PC-3 (cell line): ENCODE measurements around the gene TMC6. TPM values are rescaled to one million over a fixed set of nuclear protein-coding genes. Genes with fewer than 3 reads are reported as not detected.
"Not testable (repeated sequence)": the region's sequence is repeated elsewhere in the genome, so short reads cannot be mapped to it uniquely, and the experiment has no call there.

Experiments
- ATAC-seq: fragments of 200-7000 bp; cut with Tn5 transposase; 2 replicates; pipeline ENCODE4 v1.9.1; 2020; ENCODE audit warnings: mild to moderate bottlenecking, moderate library complexity
- BruUV-seq: library from RNA; stranded (reverse); fragments of 400-500 nt; replicated peaks from 2 replicates; lab custom pipeline; 2021; lab: Mats Ljungman, UMichigan
- CTCF ChIA-PET: fragments of 300-600 bp; sonication (Branson Sonifier 250); formaldehyde crosslinking; loops from one replicate; lab custom pipeline; 2022; ENCODE audit warnings: antibody characterized with exemption; lab: Charles Lee
- POLR2A ChIA-PET: fragments of 300-600 bp; sonication (Branson Sonifier 250); formaldehyde crosslinking; loops from one replicate; lab custom pipeline; 2022; ENCODE audit warnings: antibody characterized with exemption; ENCODE audit not compliant: unreplicated experiment; lab: Charles Lee
- DNase-seq: peaks from one replicate; pipeline ENCODE4 v3.0.0-alpha.2; 2015
- H2AFZ ChIP-seq: fragments of 300-600 bp; sonication (generic); 2 replicates; pipeline ENCODE4 v1.6.0; 2016; ENCODE audit warnings: antibody characterized with exemption, low read length
- H3F3A ChIP-seq: fragments of 300-600 bp; sonication (generic); one replicate; pipeline ENCODE4 v1.6.0; 2017; ENCODE audit warnings: antibody characterized with exemption, low read length, control low read depth, mild to moderate bottlenecking; ENCODE audit not compliant: unreplicated experiment
- H3K27ac ChIP-seq: fragments of 300-600 bp; sonication (generic); 2 replicates; pipeline ENCODE4 v1.5.1; 2016; ENCODE audit warnings: mild to moderate bottlenecking, low read length
- H3K27me3 ChIP-seq: fragments of 300-600 bp; sonication (generic); 2 replicates; pipeline ENCODE4 v1.6.1; 2016; ENCODE audit warnings: low read length, mixed read lengths
- H3K36me3 ChIP-seq: fragments of 300-600 bp; sonication (generic); 2 replicates; pipeline ENCODE4 v1.6.1; 2016; ENCODE audit warnings: low read depth, mixed run types, low read length, mixed read lengths
- H3K4me1 ChIP-seq: fragments of 300-600 bp; sonication (generic); 2 replicates; pipeline ENCODE4 v1.5.1; 2016; ENCODE audit warnings: low read length; ENCODE audit not compliant: insufficient read depth
- H3K4me2 ChIP-seq: fragments of 300-600 bp; sonication (generic); 2 replicates; pipeline ENCODE4 v1.6.0; 2016; ENCODE audit warnings: low read length
- H3K4me3 ChIP-seq: fragments of 300-600 bp; sonication (generic); 2 replicates; pipeline ENCODE4 v1.5.1; 2016; ENCODE audit warnings: mild to moderate bottlenecking, low read length, mixed read lengths
- H3K79me2 ChIP-seq: fragments of 300-600 bp; sonication (generic); 2 replicates; pipeline ENCODE4 v1.6.1; 2017; ENCODE audit warnings: low read length, mixed read lengths
- H3K9ac ChIP-seq: fragments of 300-600 bp; sonication (generic); 2 replicates; pipeline ENCODE4 v1.6.0; 2016; ENCODE audit warnings: mild to moderate bottlenecking, low read length
- H3K9me2 ChIP-seq: fragments of 300-600 bp; sonication (generic); replicated peaks from 2 replicates; pipeline ENCODE4 v1.6.1; 2016; ENCODE audit warnings: mixed run types, low read length, mixed read lengths
- H3K9me3 ChIP-seq: fragments of 300-600 bp; sonication (generic); 2 replicates; pipeline ENCODE4 v1.6.1; 2016; ENCODE audit warnings: low read length, mixed read lengths
- H4K20me1 ChIP-seq: fragments of 300-600 bp; sonication (generic); 2 replicates; pipeline ENCODE4 v1.6.1; 2016; ENCODE audit warnings: low read length, mixed read lengths
- CTCF ChIP-seq: fragments of 300-600 bp; sonication (generic); conservative IDR thresholded peaks from 2 replicates; pipeline ENCODE4 v1.5.1; 2017; ENCODE audit warnings: antibody characterized with exemption, low read depth, mild to moderate bottlenecking, low read length
- EZH2 ChIP-seq: fragments of 300-600 bp; sonication (generic); IDR thresholded peaks from one replicate; pipeline ENCODE4 v1.6.1; 2017; ENCODE audit warnings: antibody characterized with exemption, mild to moderate bottlenecking, low read length; ENCODE audit not compliant: unreplicated experiment
- EZH2phosphoT487 ChIP-seq: fragments of 300-600 bp; sonication (generic); IDR thresholded peaks from 2 replicates; pipeline ENCODE4 v1.6.1; 2018; ENCODE audit warnings: mild to moderate bottlenecking, antibody characterized with exemption, low read length, borderline replicate concordance
- intact Hi-C: fragments of 100-400 bp; cut with micrococcal nuclease; formaldehyde crosslinking; loops from 2 replicates; pipeline ENCODE4 v1.9.0; 2023
- total RNA-seq: library from RNA; depleted of rRNA; stranded (reverse); fragments of >200 nt; gene quantifications from 2 replicates; pipeline ENCODE4 v1.2.3, GENCODE V29; 2014

Gene TMC6
- total RNA-seq, 1 experiment from 2014 or later, result 97.3 TPM

DNA sequence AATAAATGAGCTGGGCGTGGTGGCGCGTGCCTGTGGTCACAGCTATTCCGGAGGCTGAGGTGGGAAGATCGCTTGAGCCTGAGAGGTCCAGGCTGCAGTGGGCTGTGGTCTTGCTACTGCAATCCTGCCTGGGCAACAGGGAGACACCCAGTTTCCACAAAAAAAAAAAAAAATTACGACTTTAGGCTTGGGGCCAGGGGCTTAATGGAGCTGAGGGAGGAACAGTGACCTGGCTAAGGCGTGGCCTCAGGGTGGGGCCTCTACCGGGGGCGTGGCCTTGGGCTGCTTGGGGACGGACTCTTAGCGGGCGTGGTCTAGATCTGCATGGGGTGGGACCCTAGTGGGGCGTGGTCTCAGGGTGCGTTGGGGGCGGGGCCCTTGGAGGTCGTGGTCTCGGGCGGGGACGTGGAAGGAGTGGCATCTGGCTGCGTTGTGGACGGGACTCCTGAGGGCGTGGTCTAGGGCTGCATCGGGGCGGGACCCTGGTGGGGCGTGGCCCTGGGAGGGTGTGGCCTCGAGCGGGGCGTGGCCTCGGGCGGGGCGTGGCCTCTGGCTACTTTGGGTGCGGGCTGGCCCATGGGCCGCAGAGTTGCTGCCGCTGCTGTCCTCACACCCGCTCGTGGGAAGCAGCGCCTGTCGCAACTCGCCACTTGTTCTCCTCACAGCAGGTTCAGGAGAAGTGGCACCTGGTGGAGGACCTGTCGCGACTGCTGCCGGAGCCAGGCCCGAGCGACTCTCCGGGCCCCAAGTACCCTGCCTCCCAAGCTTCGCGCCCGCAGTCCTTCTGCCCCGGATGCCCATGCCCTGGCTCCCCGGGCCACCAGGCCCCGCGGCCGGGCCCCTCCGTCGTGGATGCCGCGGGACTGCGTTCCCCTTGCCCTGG is 11.9 kb upstream of the TMC6 start:
- DNase-seq, result peak; percentile 100
- Histone ChIP-seq H3K9me3 (no peaks in the 10 kb centered on the region), H3K4me3 (peak overlapping the region; percentile 64), H3K9ac (peak overlapping the region; percentile 72), H3K4me2 (peak overlapping the region; percentile 79), H3F3A (no peaks in the 10 kb centered on the region), H3K27me3 (no peaks in the 10 kb centered on the region), H3K9me2 (no peaks in the 10 kb centered on the region), H4K20me1 (no peaks in the 10 kb centered on the region), H3K36me3 (no peaks in the 10 kb centered on the region), H3K4me1 (peaks cover 48% of the 10 kb centered on the region), H2AFZ (peak overlapping the region; percentile 65), H3K79me2 (no peaks in the 10 kb centered on the region), H3K27ac (peak overlapping the region; percentile 95)
- intact Hi-C loops, result loop anchor here (1.0 to 2.0 kb wide), 2 partner anchors 28 to 47 kb away; partner anchors contain the start of genes AFMID, SYNGR2 and TK1
- no peak for TF ChIP-seq EZH2phosphoT487
- TF ChIP-seq EZH2, result no peak
- no peak for TF ChIP-seq CTCF
- ChIA-PET CTCF (interaction anchor here (0.6 to 0.8 kb wide), 5 partner anchors 13 to 207 kb away, joined by 3 to 6 read pairs (median 4); no protein-coding TSS in a partner anchor), POLR2A (interaction anchor here (0.6 to 0.8 kb wide), 6 partner anchors 9 to 290 kb away, joined by 3 to 27 read pairs (median 4); partner anchors contain the start of genes TMC6, TMC8 and TNRC6C)
- BruUV-seq, result no TSS peak
- ATAC-seq, result peak; percentile 76

DNA sequence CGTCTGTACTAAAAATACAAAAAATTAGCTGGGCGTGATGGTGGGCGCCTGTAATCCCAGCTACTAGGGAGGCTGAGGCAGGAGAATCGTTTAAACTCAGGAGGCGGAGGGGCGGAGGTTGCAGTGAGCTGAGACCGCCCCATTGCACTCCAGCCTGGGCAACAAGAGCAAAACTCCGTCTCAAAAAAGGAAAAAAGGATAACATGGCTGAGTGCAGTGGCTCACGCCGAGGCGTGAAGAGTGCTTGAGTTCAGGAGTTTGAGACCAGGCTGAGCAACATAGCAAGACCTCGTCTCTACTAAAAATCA is 11.3 kb upstream of the TMC6 start:
- not testable (repeated sequence) for H3K9me3 ChIP-seq, DNase-seq, ATAC-seq, H3F3A ChIP-seq, H3K9me2 ChIP-seq, H3K27me3 ChIP-seq, H4K20me1 ChIP-seq, BruUV-seq, H3K79me2 ChIP-seq, H3K36me3 ChIP-seq
- CTCF ChIA-PET, result interaction anchor here (0.6 to 0.8 kb wide), 3 partner anchors 12 to 111 kb away, joined by 3 to 4 read pairs (median 4); no protein-coding TSS in a partner anchor
- Histone ChIP-seq H3K27ac (peak overlapping the region; percentile 27), H3K9ac (0 out of 2 replicates have a peak overlapping the region, but pooled peaks have one; percentile 1), H2AFZ (peak overlapping the region; percentile 65), H3K4me1 (peaks cover 42% of the 10 kb centered on the region), H3K4me2 (peak overlapping the region; percentile 76), H3K4me3 (peak overlapping the region; percentile 48)
- POLR2A ChIA-PET, result interaction anchor here (0.8 kb wide), 2 partner anchors 11 to 181 kb away, joined by 3 to 27 read pairs; partner anchors contain the start of genes TMC6 and TNRC6C
- intact Hi-C loops, result loop anchor here (1.0 to 2.0 kb wide), 2 partner anchors 29 to 47 kb away; partner anchors contain the start of genes AFMID, SYNGR2 and TK1

DNA sequence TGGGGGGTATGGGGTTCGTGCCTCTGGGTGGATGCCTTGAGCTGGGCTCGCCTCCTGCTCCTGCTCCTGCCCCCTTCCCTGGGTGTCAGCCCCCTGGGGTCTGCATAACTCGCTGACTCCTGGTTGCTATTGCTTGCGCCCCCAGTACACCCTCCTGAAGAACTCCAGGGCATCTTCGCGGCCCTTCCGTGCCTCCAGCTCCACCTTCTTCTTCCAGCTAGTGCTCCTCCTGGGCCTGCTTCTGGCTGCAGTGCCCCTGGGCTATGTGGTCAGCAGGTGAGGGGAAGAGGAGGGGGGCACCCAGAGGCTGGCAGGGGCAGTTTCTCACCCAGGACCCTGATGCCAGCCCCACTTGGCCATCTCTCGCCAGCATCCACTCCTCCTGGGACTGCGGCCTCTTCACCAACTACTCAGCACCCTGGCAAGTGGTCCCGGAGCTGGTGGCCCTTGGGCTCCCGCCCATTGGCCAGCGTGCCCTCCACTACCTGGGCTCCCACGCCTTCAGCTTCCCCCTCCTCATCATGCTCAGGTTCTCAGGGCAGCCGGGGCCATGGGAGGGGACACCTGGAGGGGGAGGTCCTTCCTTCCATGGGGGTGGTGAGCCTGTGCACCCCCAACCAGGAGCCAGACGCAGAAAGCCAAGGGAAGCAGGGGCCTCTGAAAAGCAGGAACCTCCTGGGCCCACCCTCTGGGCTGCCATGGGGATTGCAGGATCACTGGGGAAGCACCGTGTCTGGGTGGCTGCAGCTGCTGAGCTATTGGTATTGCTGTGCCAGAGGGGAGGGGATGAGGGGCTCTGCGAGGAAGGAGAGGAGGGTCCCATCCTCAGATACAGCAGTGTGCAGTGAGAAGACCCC is 9.9 kb upstream of the TMC6 start:
- no peak for ATAC-seq
- POLR2A ChIA-PET, result interaction anchor here (0.6 kb wide), 1 partner anchor 77 kb away, joined by 5 read pairs; no protein-coding TSS in a partner anchor
- H3K27me3 ChIP-seq, result no peaks in the 10 kb centered on the region

More for the DNA sequence above, 9.9 kb upstream of the TMC6 start:
- no TSS peak for BruUV-seq
- intact Hi-C loops, result no loop called here
- no peak overlapping the region for H2AFZ ChIP-seq
- no peak overlapping the region for H3K4me3 ChIP-seq
- H3K4me1 ChIP-seq, result peaks cover 28% of the 10 kb centered on the region
- DNase-seq, result no peak
- H3K9me3 ChIP-seq, result no peaks in the 10 kb centered on the region
- TF ChIP-seq EZH2phosphoT487 (no peak), CTCF (no peak), EZH2 (no peak)
- no peaks in the 10 kb centered on the region for H3K36me3 ChIP-seq
- CTCF ChIA-PET, result no interaction called here
- no peak overlapping the region for H3K9ac ChIP-seq
- H4K20me1 ChIP-seq, result no peaks in the 10 kb centered on the region
- no peak overlapping the region for H3K4me2 ChIP-seq
- no peaks in the 10 kb centered on the region for H3K79me2 ChIP-seq
- no peak overlapping the region for H3K27ac ChIP-seq
- H3K9me2 ChIP-seq, result no peaks in the 10 kb centered on the region
- peaks cover 3% of the 10 kb centered on the region for H3F3A ChIP-seq
